HCEC 1CT (cell line): ENCODE measurements around the gene MARF1.
"Not testable (repeated sequence)": the region's sequence is repeated elsewhere in the genome, so short reads cannot be mapped to it uniquely, and the experiment has no call there.

Source experiments
- DNase-seq: peaks from one replicate; pipeline ENCODE4 v3.0.0-alpha.2; 2017

Gene MARF1

DNA sequence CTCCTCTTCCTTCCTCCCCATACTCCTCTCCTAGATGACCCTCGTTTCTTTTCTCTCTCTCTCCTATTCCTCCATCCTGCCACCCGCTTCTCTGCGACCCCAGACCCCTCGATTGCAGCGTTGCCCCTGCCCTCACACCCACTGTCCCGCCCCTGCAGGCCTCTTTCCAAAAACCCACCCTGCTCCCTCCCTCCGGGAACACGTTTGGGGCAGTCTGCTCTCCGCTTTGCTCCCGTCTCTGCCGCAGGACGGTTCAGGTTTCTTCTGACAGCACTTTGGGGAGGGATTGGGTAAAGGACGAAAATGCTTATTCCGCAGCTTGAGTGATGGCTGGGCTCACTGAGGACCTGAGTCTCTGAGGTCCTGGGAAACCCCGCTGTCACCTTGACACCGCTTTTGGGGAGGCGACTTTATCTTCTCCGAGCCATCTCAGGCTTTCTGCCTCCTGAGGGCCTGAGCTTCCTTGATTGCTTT is 7.8 kb upstream of the MARF1 start:
- DNase-seq = peak; percentile 12

DNA sequence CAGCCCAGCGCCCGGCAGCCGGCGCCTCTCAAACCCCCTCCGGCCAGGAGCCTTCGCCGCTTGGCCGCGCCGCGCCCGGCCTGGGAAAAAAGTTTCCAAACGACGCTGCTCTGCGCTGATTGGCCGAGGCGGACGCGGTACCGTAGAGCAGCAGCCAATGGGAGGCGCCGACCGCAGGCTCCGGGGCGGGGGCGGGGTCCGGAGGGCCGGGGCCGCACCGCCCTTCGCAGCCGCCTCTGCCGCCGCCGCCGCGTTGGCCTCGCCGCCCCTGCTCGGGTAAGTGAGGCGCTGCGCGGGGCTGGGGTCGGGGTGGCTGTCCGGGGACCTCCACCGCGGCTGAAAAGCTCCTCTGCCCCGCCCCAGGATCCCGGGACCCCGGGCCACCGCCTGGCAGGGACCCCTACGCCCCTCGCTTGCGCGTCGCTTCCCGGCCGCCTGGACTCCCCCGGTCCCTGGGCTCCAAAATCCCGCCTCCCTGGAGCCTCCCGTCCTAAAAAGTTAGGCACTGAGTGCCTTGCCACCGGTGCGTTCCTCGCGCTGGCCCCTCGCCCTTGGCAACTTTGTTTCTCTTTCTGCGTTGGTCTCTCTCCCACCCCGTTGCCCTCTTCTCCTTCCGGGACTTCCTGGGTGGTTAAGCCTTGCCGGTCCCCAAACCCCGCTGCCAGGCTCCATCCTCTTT is 7.2 kb upstream of the MARF1 start, which contains the start of gene NDE1:
TSS of gene NDE1 (plus strand) at position 227 of the 679 bp plus-strand sequence. CDS start 14,534 bp downstream, outside the sequence.
- peak; percentile 90 for DNase-seq

DNA sequence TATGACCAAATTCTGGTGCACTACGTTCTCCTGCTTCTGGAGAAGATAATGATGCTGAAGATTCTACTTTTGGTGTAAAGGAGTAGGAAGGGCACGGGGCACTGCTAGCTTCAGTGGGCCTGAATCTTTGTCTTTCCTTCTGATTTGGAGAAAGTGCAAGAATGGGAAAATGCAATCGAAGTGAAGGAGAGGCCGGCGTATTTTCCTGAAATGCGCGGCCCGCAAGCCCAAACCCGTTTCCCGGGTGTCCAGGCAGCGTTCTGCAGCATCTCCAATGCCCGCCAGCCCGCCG is 6.7 kb upstream of the MARF1 start:
- no peak for DNase-seq

DNA sequence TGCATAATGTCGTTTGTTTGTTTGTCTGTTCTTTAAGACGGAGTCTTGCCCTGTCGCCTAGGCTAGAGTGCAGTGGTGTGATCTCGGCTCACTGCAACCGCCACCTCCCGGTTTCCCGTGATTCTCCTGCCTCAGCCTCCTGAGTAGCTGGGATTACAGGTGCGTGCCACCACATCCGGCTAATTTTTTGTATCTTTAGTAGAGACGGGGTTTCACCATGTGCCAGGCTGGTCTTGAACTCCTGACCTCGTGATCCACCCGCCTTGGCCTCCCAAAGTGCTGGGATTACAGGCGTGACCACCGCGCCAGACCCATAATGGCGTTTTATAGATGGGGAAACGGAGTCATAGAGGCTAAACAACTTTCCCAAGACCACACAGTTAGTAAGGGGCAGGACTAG is 6.4 kb upstream of the MARF1 start:
- DNase-seq = not testable (repeated sequence)

DNA sequence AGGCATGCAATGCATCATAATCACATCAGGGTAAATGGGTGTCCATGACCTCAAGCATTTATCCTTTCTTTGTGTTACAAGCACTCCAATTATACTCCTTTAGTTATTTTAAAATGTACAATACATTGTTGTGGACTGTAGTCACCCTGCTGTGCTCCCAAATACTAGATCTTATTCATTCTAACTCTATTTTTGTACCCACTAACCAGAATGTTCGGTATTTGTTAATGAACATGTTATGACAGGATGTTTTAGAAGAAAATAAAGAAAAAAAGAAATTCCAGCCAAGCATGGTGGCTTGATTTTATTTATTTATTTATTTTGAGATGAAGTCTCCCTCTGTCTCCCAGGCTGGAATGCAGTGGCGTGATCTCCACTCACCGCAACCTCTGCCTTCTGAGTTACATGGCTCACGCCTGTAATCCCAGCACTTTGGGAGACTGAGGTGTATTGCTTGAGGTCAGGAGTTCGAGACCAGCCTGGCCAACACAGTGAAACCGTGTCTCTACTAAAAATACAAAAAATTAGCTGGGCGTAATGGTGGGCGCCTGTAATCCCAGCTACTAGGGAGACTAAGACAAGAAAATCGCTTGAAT is 5.3 kb upstream of the MARF1 start:
- no peak for DNase-seq

DNA sequence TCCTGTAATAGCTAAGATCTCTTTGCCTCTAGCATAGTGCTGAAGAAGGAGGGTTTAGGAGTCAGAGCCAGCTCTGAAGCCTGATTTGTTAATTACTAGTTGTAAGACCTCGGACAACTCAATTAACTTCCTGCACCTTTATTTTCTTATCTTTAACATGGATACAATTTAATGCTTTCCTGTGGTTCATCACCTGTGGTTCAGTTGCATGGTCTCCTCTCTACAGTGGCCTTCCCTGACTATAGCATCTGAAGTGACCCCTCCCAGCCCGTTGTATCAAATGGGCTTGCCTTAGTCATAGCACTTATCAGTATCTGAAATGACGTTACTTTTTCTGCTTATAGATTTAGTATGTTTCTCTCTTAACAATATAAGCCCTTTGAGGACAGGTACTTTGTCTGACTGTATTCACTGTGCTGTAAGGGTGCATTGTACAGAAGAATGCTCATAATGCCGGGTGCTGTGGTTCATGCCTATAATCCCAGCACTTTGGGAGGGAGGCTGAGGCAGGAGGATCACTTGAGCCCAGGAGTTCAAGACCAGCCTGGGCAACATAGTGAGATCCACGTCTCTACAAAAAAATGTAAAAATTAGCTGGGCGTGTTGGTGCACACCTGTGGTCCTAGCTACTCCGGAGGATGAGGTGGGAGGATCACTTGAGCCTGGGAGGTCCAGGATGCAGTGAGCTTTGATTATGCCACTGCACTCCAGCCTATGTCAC is 4.5 kb upstream of the MARF1 start:
- no peak for DNase-seq

DNA sequence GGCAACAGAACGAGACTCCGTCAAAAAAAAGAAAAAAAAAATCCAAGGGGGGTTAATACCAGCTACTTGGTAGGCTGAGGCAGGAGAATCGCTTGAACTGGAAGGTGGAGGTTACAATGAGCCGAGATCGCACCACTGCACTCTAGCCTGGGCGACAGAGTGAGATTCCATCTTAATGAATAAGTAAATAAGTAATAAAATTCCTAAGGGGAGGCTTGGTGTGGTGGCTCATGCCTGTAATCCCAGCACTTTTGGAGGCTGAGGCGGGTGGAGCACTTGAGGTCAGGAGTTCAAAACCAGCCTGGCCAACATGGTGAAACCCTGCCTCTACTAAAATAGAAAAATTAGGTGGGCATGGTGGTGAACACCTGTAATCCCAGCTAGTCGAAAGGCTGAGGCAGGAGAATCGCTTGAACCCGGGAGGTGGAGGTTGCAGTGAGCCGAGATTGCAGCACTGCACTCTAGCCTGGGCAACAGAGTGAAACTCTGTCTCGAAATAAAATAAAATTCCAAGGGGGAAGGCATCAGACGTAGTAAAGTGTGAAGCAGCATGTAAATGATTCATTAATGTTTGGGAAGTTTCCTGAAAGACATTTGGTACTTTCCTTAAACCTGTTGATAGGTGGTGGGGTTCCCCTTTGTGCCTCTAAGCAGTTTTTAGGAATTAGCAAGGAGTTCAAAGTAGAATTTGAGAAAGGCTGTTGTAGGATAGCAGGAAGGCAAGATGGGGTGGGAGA is 3.8 kb upstream of the MARF1 start:
- DNase-seq = not testable (repeated sequence)

DNA sequence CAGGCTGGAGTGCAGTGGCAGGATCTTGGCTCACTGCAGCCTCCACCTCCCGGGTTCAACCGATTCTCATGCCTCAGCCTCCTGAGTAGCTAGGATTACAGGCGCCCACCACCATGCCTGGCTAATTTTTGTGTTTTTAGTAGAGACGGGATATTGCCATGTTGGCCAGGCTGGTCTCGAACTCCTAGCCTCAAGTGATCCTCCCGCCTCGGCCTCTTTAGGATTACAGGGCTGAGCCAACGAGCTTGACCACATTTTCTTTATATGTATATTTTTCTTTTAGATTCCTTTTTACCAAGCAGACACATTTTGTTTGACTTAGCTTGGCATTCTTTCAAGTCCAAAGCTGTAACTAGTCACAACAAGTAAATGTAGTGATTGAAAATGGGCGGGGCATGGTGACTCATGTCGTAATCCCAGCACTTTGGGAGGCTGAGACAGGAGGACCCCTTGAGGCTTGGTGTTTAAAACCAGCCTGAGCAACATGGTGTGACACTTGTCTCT is 2.1 kb upstream of the MARF1 start:
- peak; percentile 92 for DNase-seq

DNA sequence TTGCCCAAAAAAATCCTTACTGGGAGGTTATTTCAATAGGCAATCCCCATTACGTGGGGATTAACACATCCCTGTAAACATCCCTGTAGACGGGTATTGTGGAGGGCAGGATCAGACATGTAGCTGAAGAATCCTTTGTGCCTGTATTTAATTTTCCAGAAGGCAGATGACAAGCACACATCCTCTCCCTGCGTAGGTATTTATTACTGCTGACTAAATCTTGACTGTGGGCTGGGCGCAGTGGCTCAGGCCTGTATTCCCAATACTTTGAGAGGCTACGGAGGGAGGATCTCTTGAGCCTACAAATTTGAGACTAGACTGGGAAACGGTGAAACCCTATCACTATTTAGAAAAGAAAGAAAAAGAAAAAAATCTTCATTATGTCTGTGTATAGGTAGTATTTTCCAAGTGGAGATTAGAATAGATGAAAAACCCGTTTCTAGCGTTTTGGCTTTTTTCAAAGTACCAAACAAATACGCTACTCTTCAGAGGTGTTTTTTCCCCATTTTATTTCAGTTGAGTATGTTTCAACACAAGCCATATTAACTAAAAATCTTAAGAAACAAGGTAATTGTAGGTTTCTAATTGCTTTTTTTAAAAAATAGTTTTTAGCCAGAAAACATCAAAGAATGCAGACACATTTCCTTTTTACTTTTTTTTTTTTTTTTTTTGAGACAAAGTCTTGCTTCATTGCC is 1.5 kb upstream of the MARF1 start:
- no peak for DNase-seq

DNA sequence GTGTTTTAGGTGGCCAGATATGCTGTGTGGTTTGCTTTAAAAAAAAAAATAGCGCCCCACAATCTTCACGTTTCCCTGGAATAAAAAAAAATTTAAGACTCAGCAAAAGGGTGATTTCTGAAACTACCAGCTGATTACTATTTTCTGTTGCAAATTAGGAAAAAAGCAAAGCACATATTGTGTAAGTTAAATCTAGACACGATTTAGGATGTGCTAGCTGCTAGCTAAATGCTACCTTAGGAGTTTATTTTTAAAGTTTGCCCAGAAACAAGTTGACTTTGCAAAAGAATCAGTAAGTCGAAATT is 944 bp upstream of the MARF1 start:
- no peak for DNase-seq

DNA sequence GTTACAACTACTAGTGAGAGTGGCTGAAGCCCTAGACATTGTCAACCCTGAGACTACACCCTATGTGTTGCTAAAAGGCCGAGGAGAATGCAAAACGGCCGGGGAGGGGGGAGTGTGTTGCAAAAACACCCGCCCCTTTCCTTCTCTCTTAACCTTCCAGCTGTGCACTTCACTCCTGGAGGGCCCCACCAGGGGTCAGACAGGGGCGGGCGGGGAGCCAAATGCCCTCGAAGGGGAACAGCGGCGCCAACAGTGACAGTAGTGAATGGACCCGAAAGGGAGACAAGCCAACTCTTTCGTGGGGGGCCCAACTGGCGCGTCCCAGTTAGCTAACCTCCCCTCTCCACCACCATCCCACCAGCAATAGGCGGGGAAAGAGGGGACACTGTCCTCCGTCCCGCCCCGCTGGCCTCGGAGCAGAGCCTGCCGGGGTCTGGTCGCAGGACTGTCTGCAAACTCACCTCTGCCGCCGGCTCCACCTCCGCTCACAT is 352 bp downstream of the MARF1 start:
- peak; percentile 56 for DNase-seq

DNA sequence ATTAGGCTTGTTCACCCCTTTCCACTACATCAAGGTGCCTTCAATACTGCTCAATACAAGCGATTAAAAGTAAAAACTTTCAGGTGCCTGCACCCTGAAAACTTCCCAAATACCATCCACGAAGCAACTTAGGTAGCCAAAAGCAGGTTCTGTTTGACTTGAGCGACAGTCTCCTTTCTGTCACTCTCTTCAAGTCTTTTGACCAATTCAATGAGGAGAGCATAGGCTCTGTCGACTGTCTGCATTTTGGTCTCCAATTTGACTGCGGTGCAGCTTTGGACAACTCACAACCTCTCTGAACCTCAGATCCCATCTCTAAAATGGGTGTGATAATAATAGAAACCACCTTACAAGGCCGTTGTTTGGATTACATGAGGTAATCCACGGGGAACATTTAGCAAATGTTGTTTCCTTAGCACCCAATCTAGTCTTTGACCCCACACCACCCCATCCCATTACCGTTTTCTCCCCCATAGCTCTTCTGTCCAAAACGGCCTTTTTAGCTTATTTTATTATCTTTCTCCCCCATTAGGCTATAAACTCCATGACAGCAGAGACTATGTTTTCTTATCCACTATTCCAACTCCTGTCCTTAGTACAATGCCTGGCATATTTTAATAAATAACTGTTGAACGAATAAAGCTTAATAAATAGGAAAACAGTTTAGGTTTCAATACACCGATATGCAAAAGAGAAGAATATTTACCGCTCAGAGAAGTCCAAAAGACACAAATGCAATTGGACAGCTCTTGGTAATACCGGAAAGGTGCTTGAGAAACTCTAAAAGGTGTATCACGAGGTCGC is 999 bp downstream of the MARF1 start:
- DNase-seq = no peak

DNA sequence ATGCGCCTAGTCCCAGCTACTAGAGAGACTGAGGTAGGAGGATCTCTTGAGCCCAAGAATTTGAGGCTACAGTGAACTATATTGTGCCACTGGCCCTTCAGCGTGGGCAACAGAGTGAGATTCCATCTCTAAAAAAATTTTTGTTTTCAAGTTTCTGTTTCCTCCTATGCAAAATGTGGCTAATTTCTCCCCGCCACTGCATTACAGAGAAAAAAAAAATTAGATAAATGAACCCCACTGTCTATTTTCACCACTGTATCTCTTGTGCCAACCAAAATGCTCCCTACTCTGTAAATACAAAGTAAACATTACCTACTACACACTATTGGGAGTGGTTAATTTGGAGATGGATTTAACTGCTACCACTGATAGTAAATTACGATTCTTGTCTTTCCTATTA is 2.0 kb downstream of the MARF1 start:
- DNase-seq = no peak

DNA sequence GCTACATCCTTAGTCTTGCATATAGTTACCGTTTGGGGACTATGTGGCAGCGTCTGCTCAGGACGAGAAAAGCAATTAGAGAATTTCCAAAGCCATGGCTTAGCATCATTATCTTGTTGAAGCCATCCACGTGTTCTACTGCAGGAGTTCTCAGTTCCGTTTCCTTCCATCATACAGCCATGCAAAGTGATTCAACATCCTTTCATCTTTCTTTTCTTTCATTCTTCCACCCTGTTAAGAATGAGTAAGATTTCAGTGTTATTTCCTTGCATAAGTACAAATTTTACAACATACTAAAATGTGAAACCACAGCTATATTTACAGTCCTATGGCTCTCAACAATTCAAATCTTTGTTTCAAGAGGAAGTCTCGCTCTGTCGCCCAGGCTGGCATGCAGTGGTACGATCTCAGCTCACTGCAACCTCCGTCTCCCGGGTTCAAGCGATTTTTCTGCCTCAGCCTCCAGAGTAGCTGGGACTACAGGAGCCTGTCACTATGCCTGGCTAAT is 3.8 kb downstream of the MARF1 start:
- no peak for DNase-seq

DNA sequence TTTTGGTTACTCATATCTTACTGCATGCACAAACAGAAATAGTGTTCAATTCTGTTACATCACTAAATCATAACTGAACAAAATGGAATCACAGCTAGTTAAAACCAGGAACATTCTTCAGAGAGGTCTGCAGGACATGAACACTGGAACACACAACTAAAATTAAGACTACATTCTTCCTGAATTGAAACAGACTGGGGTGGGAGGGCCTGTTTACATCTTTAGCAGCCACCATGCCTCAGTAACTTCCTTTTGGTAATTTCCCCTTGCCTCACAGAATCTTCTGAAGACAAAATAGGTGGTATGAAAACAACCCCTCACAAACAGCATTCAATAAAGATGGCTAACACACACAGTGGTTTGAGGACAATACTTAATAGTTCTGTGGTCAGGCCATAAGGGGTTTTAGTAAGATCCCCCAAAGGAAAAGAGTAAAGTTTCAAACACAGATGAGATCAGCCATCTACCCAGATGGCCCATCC is 6.5 kb downstream of the MARF1 start:
- DNase-seq = no peak

DNA sequence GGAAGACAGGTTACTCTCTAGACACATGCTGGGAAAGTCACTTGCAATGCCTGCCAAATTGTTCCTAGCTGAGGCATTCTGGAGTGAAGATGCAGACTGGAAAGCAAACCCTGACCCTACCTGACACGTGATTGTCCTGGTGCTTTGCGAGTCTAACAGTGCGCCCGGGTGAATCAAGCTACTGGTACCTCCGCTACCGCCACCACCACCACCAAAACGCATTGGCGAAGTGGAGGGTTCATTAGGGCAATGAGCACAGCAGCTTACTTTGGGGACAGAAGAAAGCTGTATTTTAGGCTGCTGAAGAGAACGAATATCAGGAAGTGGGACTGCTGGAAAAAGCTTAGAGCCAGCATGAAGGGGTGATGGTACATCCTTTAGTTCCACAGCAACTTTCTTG is 7.0 kb downstream of the MARF1 start:
- DNase-seq = no peak

DNA sequence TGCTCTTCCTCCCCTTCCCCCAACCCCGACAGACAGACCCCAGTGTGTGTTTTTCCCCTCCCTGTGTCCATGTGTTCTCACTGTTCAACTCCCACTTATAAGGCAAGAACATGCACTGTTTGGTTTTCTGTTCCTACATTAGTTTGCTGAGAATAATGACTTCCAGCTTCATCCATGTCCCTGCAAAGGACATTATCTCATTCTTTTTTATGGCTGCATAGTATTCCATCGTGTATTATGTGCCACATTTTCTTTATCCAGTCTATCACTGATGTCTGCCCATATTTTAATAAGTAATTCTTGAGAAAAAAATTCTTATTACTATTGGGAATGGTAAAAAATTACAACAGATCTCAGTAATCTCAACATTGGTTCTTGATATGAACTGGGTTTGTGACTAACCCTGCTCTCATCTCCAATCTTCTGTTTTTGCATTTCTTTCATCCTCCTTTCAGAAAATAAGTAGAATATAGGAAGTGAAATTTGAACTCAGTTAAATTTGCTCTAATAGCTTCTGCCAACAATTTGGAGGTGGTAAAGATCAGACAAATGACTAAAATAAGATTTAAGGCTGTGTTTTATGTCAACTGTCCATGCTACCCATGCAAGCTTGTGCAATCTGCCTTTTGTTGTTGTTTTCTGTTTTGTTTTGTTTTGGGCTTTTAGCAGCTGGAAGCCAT is 11.1 kb downstream of the MARF1 start:
- no peak for DNase-seq

DNA sequence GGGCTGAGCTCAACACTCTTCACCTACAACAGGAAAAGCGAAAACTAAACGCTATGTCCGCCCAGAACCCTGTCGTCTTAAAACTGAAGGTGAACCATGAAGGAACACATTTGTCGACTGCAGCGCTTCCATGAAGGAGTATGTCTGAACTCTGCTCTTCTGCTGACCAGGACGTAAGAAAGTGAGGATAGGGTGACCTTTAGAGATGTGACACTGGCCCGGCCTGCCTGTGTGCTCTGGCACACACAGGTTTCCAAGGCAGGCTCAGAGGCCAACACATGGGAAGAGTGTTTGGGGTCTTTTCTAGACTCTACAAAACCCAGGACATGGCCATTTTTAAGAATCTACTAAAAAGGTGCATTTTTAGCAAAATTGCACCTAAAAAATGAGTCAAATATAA is 21.1 kb downstream of the MARF1 start:
- DNase-seq = no peak

DNA sequence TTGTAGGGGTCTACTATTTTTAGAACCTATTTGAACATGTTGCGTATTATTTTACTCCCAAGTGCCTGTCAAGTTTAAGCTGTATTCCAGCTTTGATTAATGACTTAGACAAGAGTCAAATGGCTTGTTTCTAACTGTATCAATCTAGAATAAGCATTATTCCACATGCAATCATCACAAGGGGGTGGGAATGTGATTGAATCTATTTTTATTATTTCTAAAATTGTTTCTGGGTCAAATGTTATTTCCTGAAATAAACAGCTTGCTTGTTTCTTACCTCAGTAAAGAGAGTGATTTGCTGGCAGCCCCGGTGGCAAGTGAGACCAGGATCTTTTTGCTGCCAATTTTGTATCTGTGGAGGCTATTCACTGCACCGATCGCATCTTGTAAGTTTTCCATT is 21.5 kb downstream of the MARF1 start:
- no peak for DNase-seq

DNA sequence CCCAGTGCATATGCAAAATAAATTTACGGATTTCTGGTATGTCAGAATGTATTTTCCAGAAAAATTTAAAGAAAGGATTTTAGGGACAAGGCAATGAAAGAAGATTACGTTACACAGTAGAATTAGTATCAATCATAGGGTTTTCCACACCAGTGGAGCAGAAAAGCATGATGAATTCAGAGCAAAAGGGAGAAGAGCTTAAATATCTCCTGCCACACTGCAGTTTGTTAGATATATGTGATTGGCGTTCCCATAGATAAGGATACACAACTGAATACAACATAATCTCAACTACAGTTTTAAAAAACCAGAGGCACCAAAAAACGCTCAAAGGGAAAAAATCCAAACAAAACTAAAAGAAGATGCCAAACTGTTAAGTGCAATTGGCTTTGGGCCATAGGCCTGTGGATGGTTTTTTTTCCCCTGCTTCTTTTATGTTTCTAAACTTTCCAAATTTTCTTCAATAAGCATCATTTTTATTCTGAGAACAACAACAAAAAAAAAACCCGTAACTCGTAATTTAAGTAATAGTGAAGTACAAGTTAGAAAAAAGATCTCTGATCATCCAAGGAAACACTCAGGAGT is 22.3 kb downstream of the MARF1 start:
- no peak for DNase-seq

DNA sequence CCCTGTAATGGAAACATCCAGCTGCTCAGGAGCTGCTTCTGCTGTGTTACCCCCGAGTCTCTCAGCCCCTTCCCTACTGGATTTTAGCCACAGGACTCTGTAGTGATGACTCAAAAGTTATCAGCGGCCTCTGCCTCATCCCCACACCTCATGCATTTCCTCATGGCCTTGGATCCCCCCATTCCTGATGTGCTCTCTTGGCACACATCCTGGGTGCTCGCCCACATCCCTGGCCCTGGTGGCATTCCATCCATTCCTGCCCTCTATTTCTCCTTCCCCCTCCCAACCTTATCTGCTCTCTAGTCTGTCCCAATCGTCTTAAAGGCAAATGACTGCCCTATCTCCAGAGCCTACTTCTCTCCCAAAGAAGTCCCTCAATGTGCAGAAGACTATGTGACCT is 24.6 kb downstream of the MARF1 start:
- peak; percentile 29 for DNase-seq
